NCI-H1105 treated with DMSO at 0.1 percent for 48 hours (cell line): ENCODE measurements around the gene MYO9B.
"Not testable (repeated sequence)": the region's sequence is repeated elsewhere in the genome, so short reads cannot be mapped to it uniquely, and the experiment has no call there.

Source experiments
- DNase-seq: peaks from one replicate; lab custom pipeline; 2025; lab: John Stamatoyannopoulos, UW

MYO9B gene

GRCh38 chr19:17090583-17090982 is 15.0 kb downstream of the MYO9B start:
- DNase-seq: no peak

DNA sequence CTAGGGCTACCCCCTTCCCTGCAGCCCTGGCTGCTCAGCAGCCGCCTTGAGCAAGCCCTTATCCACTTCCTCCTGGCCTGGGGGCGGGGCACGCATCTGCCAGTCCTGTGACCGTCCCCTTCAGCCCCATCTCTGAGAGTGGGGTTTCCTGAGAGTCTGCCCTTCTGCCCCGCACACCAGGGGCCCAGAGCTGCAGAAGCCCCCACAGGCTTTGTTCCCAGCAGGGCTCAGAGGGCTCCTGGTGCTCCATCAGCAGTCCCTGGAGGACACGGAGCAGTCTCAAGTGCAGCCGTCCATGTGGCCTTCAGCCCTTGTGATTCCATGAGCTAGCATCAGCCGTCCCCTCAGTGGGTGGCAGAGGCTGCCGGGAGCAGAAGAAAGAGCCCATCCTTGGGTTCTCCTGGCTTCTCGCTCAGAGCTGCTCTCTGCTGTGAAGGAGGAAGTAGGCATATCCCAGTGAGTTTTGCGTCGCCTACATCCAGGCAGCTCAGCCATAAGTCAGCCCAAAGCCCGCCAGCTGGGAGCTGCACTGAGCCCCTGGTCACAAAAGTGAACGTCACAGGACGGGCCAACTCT is 16.3 kb downstream of the MYO9B start:
- DNase-seq: no peak

DNA sequence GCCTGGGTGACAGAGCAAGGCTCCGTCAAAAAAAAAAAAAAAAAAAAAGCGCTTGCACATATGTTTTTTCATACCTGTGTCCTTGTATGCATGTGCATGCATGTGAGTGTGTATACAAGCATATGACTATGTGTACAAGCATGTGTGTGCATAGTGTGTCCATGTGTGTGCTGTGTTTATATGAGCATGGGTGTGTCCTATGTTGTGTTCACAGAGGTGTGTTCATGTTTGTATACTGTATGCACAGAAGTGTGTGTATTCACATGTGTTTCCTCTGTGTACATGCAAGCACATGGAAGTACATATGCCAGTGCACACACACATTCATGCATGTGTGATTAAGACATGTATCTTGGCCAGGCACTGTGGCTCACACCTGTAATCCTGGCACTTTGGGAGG is 17.1 kb downstream of the MYO9B start:
- DNase-seq: no peak

DNA sequence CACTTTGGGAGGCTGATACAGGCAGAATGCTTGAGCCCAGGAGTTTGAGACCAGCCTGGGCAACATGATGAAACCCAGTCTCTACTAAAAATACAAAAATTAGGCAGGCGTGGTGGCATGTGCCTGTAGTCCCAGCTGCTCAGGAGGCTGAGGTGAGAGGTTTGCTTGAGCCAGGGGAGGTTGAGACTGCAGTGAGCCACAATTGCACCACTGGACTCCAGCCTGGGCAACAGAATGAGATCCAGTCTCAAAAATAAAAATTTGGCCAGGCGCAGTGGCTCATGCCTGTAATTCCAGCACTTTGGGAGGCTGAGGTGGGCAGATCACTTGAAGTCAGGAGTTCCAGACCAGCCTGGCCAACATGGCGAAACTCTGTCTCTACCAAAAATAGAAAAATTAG is 19.1 kb downstream of the MYO9B start:
- not testable (repeated sequence) for DNase-seq

DNA sequence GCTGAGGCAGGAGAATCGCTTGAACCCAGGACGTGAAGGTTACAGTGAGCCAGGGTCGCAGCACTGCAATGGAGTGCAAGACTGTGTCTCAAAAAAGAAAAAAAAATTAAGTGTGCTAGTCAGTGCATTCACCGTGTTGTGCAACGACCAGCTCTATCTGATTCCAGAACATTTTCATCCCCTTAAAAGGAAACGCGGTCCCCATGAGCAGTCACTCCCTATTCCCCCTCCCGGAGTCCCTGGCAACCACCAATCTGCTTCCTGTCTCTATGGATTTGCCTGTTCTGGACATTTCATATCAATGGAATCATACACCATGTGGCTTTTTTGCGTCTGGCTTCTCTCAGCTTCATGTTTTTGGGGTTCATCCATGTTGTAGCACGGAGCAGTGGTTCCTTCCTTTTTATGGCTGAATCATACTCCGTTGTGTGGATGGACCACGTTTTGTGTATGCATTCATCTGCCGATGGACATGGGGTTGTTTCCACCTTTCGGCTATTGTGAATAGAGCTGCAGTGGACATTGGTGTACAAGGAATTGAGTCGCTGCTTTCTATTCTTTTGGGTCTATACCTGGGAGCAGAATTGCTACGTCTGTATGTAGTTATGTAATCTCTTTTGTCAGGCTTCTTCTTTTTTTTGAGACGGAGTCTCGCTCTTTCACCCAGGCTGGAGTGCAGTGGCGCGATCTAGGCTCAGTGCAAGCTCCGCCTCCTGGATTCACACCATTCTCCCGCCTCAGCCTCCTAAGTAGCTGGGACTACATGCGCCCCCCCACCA is 19.8 kb downstream of the MYO9B start:
- no peak for DNase-seq

DNA sequence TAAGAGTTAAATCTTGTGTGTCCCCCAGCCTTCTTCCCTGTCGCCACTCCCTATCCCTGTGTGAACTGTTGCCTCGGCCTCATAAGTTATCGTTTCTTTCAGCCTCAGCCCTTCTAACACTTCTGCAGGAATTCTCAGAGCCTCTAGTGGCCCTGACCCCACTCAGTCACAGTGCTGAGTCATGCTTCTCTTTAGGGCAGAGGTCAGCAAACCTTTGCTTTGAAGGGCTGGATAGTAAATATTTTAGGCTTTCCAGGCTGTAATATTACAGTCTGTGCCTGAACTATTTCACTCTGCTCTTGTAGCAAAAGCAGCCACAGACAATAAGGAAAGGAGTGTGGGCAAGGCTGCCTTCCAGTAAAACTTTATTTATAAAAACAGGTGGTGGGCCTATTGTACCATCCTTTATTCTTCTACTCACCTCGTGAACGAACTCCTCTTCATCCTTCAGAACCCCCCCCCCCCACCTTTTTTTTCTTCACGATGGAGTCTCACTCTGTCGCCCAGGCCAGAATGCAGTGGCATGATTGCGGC is 22.1 kb downstream of the MYO9B start:
- DNase-seq: no peak

DNA sequence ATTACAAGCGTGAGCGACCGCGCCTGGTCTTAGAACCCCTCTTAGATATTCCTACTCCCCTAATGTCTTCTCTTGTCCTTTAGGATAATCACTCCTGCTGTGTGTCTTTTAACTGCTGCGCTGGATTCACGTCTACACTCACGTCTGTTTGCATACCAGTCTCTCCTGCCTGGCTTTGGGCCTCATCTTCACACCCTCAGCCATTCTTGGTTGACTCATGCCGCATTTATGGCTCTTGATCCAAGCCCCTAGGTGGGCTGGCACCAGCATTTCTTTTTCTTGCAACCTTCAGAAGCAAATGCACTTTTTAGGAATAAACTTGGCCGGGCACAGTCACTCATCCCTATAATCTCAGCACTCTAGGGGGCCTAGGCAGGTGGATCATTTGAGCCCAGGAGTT is 22.7 kb downstream of the MYO9B start:
- no peak for DNase-seq

DNA sequence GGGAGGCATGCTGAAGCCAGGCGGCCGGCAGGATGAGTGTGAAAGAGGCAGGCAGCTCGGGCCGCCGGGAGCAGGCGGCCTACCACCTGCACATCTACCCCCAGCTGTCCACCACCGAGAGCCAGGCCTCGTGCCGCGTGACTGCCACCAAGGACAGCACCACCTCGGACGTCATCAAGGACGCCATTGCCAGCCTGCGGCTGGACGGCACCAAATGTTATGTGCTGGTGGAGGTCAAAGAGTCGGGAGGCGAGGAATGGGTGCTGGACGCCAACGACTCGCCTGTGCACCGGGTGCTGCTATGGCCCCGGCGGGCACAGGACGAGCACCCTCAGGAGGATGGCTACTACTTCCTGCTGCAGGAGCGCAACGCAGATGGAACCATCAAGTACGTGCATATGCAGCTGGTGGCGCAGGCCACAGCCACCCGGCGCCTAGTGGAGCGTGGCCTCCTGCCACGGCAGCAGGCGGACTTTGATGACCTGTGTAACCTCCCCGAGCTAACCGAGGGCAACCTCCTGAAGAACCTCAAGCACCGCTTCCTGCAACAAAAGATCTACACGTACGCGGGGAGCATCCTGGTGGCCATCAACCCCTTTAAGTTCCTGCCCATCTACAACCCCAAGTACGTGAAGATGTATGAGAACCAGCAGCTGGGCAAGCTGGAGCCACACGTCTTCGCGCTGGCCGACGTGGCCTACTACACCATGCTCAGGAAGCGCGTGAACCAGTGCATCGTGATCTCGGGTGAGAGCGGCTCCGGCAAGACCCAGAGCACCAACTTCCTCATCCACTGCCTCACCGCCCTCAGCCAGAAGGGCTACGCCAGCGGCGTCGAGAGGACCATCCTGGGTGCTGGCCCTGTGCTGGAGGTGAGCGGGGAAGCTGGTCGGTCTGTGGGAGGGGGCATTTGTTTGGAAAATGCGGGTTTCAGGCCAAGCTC is 26.4 kb downstream of the MYO9B start:
- no peak for DNase-seq

DNA sequence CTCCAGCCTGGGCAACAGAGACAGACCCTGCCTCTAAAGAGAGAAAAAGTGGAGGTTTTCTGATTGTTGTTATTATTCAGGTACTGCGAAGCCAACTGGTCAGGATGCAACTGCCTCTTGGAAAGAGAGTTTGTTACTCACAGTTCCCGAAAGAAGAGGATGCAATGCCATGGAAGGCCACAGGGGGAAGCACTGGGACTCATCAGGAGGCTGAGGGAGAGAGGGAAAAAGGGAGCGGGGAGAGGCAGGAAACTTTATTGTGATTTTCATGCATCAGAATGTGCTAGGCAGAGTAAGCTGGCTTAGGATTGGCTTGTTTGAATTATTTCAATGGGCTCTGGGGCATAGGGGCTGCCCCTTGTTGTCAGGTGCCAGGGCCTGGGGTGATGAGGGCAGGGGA is 27.6 kb downstream of the MYO9B start:
- no peak for DNase-seq

DNA sequence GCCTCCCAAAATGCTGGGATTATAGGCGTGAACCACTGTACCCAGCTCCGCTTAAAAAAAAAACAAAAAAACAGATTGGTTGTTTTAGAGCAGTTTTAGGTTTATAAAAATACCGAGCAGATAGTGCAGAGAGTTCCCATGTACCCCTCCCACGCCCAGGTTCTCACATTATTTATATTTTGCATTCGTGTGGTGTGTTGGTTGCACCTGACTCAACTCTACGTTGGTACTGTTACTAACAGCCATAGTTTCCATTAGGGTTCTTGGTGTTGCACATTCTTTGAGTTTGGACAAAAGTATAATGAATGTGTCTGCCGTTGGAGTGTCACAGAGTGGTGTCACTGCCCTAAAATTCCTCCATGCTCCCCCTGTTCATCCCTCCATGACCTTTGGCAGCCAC is 29.1 kb downstream of the MYO9B start:
- DNase-seq: no peak

DNA sequence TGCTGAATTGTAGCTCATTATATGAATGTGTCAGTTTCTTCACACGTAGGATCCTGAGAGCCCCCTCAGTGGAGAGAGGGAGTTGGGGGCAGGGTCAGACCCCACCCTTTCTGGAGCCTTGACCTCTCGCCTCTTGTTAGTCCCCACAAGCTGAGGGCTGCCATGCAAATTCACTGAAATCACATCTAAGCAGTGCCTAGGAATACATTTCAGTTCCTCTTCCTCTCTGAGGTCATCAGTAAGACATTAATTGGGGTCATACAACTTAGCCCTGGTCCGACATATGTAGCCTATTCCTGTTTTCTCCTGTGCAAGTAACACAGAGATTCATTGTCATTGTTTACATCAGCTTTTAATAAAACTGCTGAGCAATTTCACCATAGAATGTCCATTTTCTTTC is 30.0 kb downstream of the MYO9B start:
- no peak for DNase-seq

DNA sequence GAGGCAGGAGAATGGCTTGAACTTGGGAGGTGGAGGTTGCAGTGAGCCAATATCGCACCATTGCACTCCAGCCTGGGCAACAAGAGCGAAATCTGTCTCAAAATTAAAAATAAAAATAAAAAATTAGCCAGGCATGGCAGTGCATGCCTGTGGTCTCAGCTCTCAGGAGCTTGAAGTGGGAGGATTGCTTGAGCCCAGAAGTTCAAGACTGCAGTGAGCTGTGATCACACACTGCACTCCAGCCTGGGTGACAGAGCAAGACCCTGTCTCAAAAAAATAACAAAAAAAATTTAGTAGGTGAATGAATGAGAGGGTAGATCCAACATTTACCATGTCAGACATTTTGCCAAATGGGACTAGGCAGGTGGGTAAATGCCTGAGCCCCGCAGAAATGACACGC is 31.4 kb downstream of the MYO9B start:
- not testable (repeated sequence) for DNase-seq

DNA sequence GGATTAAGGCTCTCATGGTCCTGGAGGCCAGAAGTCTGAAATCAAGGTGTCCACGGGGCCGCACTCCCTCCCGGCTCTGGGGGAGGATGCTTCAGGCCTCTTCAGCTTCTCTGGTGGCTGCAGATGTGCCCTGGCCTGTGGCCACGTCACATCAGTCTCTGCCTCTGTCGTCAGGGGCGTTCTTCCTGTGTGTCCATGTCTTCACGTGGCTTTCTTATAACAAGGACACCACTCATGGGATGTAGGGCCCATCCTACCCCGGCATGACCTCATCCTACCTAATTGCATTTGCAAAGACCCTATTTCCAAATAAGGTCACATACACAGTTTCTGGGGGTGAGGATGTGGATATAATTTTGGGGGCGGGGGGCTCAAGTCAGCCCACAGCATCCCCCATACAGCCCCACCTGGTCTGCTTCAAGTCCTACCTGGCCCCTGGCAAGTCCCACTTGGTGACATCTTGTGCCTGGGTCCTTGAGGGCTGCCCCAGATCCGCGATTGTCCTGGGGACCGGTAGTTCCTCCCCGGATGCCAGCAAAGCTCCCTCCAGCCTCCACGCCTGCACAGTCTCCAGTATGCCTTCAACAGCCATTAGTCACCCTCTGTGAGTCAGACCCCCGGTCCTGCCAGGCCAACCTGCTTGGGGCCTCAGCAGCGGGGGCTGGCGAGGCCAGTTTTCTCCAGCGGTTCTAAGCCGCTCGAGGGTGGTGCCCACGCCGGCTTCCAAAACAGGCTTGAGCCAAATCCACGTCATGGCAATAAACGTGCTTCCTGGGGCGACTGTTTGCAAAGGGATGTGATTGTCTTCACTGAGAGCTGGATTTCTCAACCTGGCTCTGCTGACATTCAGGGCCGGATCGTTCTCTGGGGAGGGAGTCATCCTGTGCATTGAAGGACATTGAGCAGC is 32.2 kb downstream of the MYO9B start:
- no peak for DNase-seq

GRCh38 chr19:17108453-17108784 is 32.8 kb downstream of the MYO9B start:
- DNase-seq: no peak

DNA sequence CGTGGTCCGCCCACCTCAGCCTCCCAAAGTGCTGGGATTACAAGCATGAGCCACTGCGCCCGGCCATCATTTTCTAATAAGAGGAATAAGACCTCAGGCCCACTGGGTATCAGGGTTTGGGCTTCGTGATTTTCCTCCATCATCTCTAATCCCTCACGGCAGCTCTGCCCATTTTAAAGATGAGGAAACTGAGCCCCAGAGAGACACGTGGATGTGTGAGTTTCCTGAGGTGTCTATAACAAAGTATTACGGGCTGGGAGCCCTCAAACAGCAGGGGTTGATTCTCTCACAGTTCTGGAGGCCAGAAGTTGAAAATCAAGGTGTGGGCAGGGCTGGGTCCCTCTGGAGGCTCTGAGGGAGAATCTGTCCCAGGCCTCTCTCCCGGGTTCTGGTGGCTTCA is 33.7 kb downstream of the MYO9B start:
- no peak for DNase-seq

DNA sequence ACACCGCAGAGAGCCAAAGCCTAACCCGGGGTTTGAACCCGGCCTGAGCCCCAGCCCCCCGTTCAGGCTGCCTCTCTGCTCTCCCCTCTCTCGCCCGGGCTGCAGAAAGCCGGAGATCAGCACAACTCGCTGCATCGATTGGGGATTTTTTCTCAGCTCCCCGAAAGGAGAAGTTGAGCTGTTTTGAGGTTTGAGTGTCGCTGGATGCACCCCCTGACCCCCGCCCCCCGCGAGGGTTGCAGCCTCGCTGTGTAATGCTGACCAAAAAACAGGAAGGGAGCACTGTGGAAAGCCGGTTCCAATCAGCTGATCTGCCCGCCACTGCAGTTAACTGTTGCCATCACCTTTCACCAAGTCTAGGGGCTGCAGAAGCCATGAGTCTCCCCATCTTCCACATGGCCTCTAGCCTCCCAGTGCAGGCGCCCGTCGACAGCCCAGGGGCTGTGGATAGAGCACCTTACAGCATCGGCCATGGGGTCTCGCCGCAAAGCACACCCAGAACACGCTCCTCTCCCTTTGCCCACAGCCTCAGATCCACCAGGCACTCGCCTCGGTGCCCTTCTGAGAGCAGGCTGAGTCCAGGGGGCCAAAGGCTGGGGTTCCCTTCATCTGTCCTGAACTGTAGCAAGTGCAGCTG is 34.5 kb downstream of the MYO9B start:
- no peak for DNase-seq

DNA sequence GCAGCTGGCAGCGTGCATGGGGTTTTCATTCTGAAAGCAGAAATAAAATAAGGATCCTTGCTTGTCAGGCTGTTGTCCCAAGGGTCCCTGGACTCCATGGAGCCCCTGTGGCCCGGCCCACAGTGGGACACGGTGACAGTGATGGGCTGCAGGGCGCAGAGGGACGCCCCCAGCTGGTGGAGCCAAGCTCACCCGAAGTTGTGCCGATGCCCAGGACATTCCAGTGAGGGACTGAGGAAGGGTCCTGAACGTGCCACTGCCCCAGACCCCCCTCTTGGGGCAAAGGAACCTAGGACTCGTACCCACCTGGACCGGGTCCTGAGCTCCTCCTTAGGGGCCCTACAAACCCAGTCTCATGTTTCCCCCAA is 35.0 kb downstream of the MYO9B start:
- no peak for DNase-seq

DNA sequence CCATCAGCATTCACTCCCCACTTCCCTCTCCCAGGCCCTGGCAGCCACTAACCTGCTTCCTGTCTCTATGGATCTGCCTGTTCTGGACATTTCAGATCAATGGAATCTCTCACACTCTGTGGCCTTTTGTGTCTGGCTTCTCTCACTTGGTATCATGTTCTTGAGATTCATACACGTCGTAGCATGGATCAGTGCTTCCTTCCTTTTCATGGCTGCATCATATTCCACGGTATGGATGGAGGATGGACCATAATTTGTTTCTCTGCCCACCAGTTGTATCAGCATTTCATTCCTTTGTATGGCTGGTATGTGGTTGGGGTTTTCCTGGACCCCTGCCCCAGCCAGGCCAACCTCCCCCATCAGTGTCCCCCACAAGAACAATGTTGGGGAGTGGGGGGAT is 36.2 kb downstream of the MYO9B start:
- no peak for DNase-seq

- no peak for DNase-seq
Observed at GRCh38 chr19:17112271-17112670, 36.7 kb downstream of the MYO9B start.

DNA sequence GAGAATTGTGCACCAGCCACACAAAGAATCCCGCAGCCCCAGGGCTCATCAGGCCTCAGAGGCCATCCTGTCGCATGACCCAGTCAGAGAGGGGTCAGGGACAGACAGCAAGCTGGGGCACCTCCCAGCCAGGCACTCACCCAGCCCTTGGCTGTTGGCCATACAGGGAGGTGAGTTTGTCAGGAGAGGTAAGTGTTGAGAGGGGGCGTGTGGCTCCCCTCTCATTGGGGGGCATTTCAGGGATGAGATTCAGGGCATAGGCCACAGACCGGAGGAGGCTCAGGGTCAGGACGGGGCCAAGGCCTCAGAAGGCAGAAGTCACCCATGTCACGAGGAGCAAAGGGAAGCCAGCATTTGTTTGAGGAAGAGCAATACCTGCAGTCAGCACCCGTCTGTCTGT is 37.1 kb downstream of the MYO9B start:
- DNase-seq: no peak

GRCh38 chr19:17113127-17113785 is 37.7 kb downstream of the MYO9B start:
- no peak for DNase-seq
